ENCODE results near the gene HPCAL1. TPM values are rescaled to one million over a fixed set of nuclear protein-coding genes. Genes with fewer than 3 reads are reported as not detected.

Gene HPCAL1
- total RNA-seq, 2 donors from 2014 or later: 64.5 to 85.7 TPM

DNA sequence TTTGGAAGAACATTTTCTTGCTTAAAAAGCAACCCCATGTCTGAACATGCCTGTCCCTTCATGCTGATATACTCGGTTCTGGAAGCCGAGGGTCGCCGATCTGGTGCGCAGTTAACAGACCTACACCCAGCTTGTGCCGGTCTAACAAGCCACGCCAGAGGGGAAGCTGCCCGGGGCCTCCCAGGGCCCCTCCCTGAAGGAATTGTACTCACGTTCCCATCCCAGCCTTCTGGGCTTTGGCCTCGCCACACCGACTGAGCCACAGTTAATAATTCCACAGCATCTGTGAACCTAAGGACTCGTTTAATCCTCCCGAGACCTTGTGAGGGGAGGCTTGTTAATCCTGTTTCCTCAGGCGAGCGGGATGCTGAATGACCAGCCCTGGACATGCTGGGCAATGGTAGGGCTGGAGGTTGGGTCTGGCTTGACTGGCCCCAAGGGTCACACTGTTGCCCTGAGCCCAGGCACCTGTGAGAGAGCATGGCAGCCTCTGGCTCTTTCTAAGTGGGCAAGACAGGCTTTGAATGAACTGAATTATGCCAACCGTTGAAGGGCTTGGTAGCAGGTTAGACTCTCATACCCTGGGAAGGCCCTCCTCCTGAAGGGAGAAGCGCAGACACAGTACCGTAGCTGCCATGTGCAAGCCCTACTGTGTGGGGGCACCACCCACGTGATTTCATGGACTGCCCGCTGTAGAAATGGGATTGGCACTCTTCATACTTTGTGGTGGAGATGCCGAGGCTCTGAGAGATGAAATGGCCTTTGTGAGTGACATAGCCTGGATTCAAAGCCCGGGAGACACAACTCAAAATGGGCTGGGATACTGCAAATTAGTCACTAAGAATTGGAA, 173.3 kb downstream of the HPCAL1 start:
- Histone ChIP-seq H3K9ac (ENCODE audit: low read depth in 2 of 2, low read length in 2 of 2) (no peak overlapping the region), H3K36me3 (no peaks in the 10 kb centered on the region), H3K27me3 (no peaks in the 10 kb centered on the region), H3K4me1 (no peaks in the 10 kb centered on the region), H3K27ac (no peak overlapping the region), H3K9me3 (no peaks in the 10 kb centered on the region), H3K4me3 (no peak overlapping the region)
- TF ChIP-seq, protein P1, sequence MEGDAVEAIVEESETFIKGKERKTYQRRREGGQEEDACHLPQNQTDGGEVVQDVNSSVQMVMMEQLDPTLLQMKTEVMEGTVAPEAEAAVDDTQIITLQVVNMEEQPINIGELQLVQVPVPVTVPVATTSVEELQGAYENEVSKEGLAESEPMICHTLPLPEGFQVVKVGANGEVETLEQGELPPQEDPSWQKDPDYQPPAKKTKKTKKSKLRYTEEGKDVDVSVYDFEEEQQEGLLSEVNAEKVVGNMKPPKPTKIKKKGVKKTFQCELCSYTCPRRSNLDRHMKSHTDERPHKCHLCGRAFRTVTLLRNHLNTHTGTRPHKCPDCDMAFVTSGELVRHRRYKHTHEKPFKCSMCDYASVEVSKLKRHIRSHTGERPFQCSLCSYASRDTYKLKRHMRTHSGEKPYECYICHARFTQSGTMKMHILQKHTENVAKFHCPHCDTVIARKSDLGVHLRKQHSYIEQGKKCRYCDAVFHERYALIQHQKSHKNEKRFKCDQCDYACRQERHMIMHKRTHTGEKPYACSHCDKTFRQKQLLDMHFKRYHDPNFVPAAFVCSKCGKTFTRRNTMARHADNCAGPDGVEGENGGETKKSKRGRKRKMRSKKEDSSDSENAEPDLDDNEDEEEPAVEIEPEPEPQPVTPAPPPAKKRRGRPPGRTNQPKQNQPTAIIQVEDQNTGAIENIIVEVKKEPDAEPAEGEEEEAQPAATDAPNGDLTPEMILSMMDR (IDR thresholded peaks at IDR 0.05): no peak
- DNase-seq: no peak
- intact Hi-C loops (cut with DNase I): no loop called here

DNA sequence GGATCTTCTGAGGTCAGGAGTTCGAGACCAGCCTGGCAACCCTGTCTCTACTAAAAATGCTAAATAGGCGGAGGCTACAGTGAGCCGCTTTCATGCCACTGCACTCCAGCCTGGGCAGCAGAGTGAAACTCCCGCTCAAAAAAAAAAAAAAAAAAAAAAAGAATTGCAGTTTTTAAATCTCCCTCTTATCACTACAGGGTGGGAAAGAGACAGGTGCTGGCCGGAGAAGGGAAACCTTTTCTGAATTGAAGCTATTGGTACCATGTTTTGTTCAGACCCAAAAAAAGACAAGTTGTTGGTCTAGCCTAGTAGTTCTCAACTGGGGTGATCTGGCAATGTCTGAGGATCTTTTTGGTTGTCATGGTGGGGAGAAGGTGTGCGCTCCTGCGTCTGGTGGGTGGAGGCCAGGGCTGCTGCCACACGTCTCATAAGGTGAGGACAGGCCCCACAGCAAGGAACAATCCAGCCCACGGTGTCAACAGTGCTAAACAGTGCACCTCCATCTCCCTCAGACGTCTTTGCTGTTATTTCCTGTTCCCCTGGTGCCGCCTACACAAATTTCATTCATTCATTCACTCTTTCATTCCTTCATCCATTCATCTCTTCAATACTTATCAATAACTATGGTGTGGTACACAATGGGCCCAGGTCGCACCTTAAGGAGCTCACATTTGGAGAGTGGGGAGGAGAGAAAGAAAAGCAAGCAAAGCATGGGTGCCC, 174.2 kb downstream of the HPCAL1 start:
- intact Hi-C loops (cut with DNase I): no loop called here
- H3K4me1 ChIP-seq: no peaks in the 10 kb centered on the region

More for the DNA sequence above, 174.2 kb downstream of the HPCAL1 start:
- Histone ChIP-seq H3K27ac (no peak overlapping the region), H3K4me3 (no peak overlapping the region), H3K36me3 (no peaks in the 10 kb centered on the region), H3K9ac (ENCODE audit: low read depth in 2 of 2, low read length in 2 of 2) (no peak overlapping the region), H3K27me3 (no peaks in the 10 kb centered on the region), H3K9me3 (no peaks in the 10 kb centered on the region)
- DNase-seq: no peak
- TF ChIP-seq, protein P1 (IDR thresholded peaks at IDR 0.05): no peak

Other genes starting within 250 kb of the HPCAL1 start
- gene CYS1, start 222.5 kb upstream of the HPCAL1 start, total RNA-seq: 1 to 10 TPM in 1 of 2 donors, under 1 TPM in 1; 0.52 to 2.5 TPM
- gene RRM2, start 180.2 kb upstream of the HPCAL1 start, total RNA-seq: 100 to 1,000 TPM in 1 of 2 donors, 10 to 100 TPM in 1; 54.3 to 216 TPM
- 100 to 1,000 TPM in 1 of 2 donors, 10 to 100 TPM in 1; 45.8 to 107 TPM for gene ODC1, start 145.4 kb downstream of the HPCAL1 start, total RNA-seq